Measurements from ENCODE around the gene GORASP1.
A peak's percentile ranks its signal among the peaks of the same experiment; 100 is the strongest.

The GORASP1 gene

DNA sequence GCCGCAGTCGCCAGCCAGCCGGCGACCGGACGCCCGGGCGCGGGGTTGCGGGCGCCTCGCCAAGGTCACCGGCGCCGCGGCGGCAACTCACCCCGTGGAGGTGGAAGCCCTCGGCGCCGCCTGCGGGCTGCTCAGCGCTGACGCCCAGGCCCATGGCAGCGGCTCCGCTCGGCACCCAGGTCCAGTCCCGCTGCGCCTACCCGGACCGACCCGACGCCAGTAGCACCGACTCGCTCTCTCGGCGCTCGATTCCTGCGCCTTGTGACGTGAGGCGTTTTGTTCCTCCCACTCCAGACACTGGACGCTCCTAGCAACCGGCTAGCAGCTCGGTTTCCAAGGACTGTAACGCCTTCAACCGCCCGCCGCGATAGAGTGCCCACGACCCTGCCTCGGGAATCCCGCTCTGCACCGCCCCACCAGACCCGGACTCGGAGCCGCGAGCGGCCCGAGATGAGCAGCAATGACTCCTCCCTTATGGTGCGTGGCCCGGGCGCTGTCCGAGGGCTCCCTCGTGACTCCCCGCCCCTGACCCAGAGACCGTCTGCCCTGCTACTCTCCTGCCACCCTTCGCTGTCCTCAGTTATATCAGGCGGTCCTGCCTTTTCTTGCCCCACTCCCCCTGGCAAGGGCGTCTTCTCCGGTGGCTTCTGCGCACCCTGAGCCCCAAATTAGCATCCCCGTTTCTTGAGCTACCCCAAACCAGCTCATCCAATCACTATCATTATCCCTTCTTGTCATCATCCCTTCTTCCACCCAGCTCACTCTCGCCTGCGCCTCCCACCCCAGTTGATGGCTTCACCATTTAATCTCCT is at the start of gene GORASP1, which contains the start of gene TTC21A:
Gene GORASP1, minus strand, starts transcription at position 240 of the 812 bp plus-strand sequence. Its CDS starts 86 bp downstream, at position 154.
Gene TTC21A, plus strand, starts transcription at position 293 of the 812 bp plus-strand sequence. Its CDS starts 158 bp downstream, at position 451.
- DNase-seq (ENCODE audit: low read depth in 3 of 3, low spot score in 1 of 3), result peak; percentile 33 to 35 (median 33)

DNA sequence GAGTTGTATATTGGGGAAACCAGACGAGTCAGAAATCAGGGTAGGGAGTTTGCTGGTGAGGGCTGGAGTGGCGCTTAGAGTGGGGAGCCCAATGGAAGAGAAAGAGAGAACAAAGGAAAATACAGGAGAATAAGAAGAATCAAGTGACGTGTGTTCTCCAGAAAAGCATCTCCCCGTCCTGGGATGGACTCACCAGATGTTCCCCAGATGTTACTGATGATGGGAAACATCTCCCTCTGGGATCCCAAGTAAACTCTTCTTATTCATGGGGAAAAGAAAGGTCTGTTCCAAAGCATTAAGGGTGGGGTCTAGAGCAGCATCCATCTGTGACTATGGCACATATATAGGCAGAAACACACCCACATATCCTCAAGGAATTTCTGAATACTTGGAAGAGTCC is 49.0 kb upstream of the GORASP1 start:
- DNase-seq (ENCODE audit: low read depth in 3 of 3, low spot score in 1 of 3), result no peak

DNA sequence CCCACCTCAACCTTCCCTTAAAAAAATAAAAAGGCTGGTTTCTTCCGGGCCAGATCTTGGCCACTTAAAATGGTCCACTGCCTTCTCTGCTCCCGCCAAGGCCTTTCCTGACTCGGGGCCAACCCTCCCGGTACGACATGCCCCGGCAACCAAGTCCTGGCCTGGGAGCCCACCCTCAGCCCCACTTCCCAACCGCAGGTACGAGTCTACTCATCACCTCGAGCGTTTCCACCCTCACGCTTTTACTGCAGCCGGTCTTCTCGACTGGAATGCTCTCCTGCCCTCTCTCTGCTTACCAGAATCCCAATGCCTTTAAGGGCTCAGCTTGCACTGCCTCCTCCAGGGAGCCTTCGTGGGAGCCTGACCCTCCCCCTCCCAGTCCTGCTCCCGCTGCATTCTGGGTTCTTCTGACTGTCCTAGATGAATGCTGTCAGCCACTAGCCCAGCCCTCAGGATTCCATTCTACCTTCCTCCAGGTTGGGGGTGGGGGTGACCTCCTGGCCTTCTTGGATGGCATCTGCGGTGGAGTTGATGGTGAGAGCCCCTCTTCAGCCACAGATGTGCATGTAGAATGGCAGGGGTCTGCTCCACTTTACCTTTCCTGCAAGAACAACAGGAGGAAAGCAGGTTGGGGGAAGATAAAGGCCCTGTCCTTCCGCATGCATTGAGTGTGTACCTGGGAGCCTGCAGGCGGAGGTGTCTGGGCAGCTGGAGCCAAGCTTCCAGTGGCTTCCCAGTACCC is 47.0 kb upstream of the GORASP1 start:
- no peak for DNase-seq (ENCODE audit: low read depth in 3 of 3, low spot score in 1 of 3)

DNA sequence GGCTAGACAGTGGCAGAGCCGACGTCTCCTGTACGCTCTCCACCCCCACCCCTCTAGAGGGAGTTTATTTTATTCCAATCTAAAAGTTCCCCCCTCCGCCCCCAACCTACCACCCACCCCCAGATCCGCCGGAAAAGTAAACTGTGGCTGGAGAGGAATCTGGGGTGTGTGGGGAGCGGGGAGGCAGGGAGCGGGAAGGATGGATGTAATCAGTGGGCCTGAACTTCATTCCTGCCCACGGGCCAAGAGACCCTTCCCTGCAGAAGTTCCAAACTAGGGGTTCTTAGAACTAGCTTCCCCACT is 46.5 kb upstream of the GORASP1 start:
- DNase-seq (ENCODE audit: low read depth in 3 of 3, low spot score in 1 of 3), result no peak

DNA sequence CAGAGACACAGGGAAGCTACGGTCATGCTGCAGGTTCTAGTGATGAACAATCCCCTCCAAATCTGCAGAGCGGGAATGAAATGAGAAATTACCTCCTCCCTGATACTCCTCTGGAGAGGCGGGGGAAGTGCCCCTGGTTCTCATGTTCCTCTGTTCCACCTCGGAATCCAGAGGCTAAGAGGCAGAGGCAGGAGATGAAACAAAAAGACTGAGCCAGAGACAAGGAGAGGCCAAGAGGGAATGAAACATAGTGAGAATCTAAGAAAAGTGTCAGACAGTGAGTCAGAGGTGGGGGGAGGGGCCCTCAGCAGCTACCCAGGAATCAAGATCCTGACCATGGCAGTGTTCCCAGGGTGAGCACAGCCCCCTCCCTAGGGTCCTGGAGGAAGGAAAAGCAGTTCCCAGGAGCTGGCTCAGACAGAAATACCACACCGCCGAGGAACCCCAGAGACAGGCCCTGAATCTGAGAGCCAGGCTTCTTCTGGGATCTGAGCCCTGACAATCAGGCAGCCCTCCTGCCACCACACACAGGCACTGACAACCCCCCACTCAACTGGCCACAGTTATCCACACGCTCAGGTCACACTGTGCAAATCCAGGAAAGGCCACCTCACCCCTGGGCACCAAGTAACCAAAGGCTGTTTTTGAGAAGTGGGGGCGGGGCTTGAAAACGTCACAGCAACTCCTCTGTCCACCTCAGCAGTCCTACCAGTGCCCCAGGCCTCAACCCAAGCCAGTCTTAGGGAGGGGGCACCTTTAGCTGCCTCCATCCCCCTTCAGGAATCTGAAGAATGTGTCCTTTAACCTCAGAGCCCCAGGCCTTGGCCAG is 43.6 kb upstream of the GORASP1 start:
- peak in 1 of 3 donors; percentile 63 for DNase-seq (ENCODE audit: low read depth in 3 of 3, low spot score in 1 of 3)

DNA sequence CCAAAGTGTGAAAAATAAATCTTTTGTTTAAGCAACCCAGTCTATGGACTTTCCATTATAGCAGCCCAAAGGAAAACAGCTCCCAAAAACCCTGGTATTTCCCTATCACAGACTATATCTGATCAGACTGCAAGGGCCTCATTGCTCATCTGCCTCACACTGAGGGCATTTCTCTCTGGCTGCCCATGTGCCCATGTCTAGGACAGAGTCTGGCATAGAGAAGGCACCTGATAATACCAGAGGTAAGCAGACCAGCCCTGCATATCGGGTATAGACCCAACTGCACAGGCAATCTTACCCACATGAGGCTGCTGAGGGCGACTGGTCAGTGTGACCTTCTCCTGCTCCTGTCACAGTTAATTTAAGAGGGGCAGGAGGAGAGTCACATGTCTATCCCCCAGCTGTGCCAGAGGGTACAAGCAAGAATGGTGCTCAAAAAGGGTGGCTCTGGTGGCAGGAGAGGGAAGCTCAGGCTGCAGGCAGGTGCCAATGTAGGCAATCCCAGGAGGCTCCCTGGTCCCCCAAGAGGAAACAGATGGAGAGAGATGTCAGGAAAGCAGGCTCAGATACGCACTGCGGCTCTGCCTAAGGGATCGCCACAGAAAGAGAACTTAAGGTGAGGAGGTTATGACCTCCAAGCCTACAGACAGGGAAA is 42.8 kb upstream of the GORASP1 start:
- DNase-seq (ENCODE audit: low read depth in 3 of 3, low spot score in 1 of 3), result no peak

DNA sequence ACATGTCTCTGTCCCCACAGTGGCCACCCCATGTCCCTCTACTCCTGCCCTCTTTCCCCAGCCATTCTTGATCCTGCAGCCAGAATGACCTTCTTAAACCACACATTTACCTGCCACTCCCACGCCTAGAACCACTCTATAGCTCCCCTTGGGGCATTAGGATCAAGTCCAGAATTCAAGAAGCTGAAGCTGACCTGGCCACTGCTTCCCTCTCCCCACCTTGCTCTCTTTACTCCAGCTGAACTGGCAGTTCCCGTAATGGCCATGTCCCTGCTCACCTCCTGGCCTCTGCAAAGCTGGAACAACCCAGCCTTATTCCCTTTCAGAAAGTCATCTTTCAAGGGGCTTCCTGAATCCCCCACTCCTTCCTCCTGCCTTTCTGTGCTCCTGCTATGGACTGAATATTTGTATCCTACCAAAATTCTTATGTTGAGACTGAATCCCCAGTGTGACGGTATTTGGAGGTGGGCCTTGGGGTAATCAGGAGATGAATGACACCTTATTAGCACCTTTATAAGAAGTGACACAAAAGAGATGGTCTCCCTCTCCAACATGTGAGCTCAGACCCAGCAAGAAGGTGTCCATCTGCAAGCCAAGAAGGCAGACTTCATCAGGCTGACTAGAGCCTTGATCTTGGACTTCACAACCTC is 42.2 kb upstream of the GORASP1 start:
- DNase-seq (ENCODE audit: low read depth in 3 of 3, low spot score in 1 of 3), result no peak

DNA sequence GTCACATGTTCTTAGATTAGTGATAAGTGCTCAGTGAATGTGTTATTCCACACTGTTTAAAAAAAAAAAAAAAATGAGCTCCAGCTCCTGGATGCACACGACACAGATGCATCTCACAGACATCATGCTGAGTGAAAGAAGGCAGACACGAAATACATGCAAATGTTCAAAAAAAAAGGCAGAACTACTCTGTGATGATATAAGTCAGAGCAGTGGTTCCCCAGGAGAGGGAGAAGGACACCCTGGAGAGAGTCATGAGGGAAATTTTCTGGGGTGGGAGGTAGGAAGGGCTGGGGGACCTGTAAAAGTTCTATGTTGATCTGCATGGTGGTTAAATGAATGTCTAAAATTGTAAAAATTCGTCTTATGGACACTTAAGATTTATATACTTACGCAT is 41.6 kb upstream of the GORASP1 start:
- no peak for DNase-seq (ENCODE audit: low read depth in 3 of 3, low spot score in 1 of 3)

DNA sequence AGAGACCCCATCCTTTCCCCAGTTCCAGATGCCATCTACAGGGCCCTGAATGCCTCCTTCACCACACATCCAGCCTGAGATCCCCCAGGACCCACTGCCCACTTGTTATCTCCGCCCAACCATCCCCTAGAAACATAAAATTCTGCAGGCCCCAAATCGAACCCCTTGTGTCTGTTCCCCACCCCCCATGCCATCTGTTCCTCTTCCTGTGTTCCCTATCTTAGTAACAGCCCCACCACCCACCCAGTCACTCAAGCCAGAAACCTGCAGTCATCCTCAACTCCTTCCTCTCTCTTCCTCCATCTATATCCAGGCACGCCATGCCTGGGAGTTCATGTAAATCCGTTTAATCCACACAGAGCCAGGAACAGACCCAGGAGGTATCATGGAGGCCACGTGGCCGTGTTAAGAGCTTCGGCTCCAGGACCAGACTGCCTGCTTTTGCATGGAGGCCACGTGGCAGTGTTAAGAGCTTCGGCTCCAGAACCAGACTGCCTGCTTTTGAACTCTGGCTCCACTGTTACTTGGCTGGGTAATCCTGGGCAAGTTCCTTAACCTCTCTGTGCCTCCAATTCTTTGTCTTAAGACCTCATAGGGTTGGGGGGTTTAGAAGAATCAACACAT is 41.1 kb upstream of the GORASP1 start:
- no peak for DNase-seq (ENCODE audit: low read depth in 3 of 3, low spot score in 1 of 3)

DNA sequence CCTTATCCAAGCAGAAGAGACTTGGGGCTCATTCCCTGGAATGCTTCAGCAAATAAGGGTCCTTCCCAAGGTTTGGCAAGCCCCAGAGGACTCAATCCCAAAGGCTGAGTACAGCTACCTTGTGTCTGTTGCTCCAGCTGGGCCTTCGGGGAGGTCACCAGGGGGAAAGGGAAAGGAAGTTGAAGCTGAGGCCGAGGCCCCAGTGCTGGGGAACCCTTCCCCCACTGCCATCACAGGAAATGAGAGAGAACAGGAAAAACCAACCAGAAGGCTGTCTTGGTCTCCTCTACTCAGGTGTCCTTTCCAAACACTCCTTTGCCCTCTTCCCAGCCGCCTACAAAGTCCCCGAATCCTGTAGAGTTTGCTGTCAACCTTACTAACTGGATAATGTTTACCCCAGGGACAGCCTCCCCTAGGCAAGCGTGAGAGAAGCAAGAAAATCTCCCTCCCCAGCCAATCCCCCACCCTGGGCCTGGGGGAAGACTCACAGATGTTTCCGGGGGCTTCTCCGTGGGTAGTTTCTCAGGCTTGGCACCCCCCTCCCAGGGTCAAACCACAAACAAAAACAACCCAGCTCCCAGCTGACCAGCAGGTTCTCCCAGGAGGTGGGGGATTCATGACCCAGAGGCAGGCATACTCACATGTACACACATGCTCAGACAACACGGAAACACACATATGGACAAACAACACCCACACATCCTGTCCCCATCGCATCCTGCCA is 40.4 kb upstream of the GORASP1 start:
- DNase-seq (ENCODE audit: low read depth in 3 of 3, low spot score in 1 of 3), result no peak

DNA sequence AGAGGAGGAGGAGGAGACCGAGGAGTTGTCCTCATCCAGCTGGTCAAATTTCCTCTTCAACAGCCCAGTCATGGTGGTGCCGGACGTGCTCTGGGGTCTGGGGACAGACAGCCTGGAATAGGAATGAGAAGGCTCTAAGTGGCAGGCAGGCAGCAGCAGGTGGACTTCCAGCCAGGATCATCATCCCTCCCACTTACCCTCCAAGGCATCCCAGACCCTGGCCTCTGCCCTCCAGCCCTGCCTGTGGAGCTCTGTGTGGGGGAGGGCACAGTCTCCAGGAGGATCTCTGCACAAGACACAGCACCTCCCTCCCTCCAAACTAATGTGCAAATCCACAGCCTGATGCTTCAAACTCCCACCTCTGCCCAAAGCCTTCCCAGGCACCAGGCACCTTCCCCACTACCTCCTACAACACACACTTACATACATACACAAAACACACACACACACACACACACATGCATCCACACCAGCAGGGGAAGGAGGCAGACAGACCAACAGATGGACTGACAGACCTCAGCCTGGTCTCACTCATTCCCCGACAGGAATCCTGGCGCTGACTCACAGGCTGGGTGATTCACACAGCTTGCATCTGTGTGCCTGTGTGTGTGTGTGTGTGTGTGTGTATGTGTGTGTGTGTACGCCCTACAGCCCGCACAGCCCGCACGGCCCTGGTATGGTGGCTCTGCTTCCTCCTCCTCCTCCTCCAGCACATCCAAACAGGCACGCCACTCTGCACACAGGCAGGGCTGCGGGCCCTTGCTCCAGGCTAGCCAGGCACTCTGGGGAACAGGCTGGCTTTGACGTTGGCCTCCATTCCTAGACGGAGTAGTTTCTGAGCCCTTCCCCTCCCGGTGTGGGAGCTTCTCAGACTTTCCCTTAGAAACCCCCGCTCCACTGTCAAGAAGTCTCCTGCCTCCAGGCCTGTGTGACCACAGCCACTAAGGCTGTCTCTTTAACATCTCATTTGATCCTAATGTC is 39.5 kb upstream of the GORASP1 start:
- DNase-seq (ENCODE audit: low read depth in 3 of 3, low spot score in 1 of 3), result peak in 2 of 3 donors; percentile 35 to 60

DNA sequence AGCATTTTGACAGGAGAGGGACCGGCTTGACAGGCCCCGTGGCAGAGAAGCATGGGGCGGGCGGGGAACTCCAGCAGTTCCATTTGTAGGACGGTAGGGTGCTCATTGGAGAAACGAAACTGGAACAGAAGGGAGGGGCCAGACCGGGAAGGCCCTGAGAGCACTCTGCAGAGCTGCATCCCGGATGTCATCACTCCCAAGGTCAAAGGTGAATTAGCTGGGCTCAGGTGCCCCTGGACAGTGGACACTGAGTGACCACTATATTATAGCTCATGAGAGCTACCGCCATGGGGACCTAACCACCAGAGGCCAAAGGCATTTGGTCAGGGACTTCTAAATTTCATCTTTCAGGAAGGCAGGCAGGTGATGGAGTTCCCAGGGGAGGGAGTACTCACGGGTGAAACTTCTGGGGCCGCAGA is 38.7 kb upstream of the GORASP1 start:
- no peak for DNase-seq (ENCODE audit: low read depth in 3 of 3, low spot score in 1 of 3)

DNA sequence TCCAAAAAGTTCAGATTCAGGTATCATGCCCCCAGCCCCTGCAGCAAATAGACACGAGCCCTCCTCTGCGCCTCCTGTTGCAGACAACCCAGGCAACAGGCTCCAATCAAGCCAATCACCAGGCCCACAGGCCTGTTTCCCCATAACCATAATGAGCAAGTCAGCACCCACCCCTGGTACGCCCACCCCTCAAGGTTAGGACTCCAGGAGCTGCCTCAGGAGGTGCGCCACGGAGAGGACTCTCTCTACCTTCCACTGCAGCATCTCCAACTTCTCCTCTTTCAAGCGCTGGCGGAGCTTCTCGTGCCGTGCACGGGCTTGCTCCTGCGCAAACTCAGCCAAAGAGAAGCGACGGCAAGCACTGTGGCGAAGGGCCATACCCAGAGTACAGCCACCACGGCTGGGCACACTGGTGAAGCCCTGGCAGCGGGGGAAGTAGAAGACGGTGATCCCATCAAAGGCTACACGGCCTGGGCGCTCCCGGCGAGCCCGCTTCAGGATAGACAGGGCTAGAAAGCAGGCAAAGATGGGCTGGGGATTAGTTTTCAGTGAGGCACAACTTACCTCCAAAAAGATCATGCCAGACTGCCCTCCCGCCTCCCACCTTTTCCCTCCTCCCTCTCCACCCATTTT is 37.4 kb upstream of the GORASP1 start:
- no peak for DNase-seq (ENCODE audit: low read depth in 3 of 3, low spot score in 1 of 3)

DNA sequence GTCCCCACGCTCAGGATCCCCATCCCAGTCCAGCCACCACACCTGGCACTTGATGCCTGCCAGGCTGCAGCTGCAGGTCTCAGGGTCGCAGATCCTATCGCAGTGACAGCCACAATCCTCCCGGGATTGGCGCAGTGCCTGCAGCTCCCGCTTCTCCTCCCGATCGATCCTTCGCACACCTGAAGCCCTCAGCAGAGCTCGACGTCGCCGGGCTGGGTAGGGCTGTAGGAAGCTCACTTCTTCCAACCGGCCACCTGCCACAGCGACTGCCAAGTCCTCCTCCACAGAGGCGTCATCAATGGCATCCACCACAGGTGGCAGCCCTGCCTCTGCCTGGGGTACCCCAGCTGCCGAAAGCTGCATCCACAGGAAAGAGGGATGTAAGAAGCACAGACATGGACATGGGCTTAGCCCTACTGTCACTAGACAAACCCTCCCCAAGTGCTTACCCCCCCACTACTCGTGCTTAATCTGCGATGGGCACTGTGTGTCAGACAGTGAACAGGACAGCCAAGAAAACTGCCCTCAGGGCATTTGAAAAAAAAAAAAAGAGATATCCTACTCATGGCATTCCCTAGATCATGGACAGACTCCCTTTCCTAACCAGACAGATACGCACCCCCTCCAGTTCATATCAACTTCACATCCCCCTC is 36.8 kb upstream of the GORASP1 start:
- no peak for DNase-seq (ENCODE audit: low read depth in 3 of 3, low spot score in 1 of 3)

DNA sequence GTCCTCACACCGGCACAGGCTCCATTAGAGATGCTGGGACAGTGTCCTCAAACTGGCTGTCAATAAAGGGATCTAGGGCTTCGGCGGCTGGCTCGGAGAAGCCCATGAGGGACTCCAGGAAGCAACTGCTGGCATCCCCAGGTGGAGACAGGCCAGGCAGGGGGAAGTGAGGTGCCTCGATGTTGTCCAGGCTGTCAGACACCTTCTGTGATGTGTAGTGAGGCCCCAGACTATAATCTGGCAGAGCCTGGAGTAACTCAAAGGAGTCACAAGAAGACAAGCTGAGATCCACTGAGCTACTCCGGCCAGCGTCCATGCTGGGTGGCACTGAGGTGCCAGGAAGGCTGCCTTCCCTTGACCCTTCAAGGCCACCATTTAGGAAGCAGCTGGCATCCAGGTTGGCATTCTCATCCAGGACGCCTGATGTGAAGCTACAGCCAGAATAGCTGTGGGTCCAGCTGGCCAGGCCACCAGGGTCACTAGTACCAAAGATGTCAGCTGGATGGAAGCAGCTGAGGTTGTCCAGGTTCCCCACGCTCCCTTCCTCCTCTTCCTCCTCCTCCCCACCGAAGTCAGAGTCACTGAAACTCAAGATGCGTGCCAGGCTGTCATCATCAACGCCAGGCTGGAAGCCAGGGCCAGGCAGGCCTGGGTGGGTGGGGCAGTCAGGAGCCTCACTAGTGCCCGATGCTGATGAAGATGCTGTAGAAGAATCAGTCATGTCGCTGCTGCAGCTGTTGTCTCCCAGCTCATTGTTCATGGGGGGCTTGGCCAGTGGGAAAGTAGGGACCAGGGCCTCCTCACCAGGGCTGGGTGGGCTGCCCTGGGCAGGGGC is 35.8 kb upstream of the GORASP1 start:
- no peak for DNase-seq (ENCODE audit: low read depth in 3 of 3, low spot score in 1 of 3)

DNA sequence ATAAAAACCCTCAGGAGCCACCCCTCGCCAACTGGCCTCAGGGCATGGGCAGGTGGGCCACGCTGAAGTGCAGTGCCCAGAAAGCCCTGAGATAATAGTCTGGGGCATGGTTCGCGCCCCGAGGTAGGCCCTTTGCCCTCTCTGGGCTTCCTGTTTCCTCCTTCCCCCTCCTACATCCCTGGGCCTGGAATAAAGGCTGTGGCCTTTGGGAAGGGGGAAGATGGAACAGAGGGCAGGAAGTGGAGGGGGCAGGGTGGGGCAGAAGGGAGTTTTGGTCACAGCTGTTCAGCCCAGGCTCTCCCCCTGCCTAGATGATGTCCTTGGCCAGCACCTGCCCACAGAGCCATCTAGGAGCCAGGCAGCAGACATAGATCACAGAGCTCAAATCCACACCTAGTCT is 34.6 kb upstream of the GORASP1 start:
- DNase-seq (ENCODE audit: low read depth in 3 of 3, low spot score in 1 of 3), result no peak
